AG10803 (cell line): ENCODE measurements around the gene NGFR.
"Not testable (repeated sequence)": the region's sequence is repeated elsewhere in the genome, so short reads cannot be mapped to it uniquely, and the experiment has no call there.

Experiments used
- DNase-seq: peaks from one replicate; pipeline ENCODE4 v3.0.0; 2010; ENCODE audit warnings: low read depth
- H3K4me3 ChIP-seq: 2 replicates; pipeline ENCODE4 v1.5.1; 2011; ENCODE audit warnings: mild to moderate bottlenecking, low read length, control low read depth
- CTCF ChIP-seq: conservative IDR thresholded peaks from 2 replicates; pipeline ENCODE4 v1.5.1; 2011; ENCODE audit warnings: mild to moderate bottlenecking, low read length, control low read depth, inconsistent platforms

NGFR gene

GRCh38 chr17:49496867-49497147 is 1.7 kb downstream of the NGFR start:
- TF ChIP-seq CTCF = no peak
- H3K4me3 ChIP-seq = no peak overlapping the region; the same call in 1 of the 2 replicates
- DNase-seq = no peak

GRCh38 chr17:49497148-49498028 is 2.3 kb downstream of the NGFR start:
- no peak overlapping the region for H3K4me3 ChIP-seq
- no peak for DNase-seq
- TF ChIP-seq CTCF = no peak

GRCh38 chr17:49498029-49498615 is 3.0 kb downstream of the NGFR start:
- H3K4me3 ChIP-seq = no peak overlapping the region
- DNase-seq = no peak
- TF ChIP-seq CTCF = no peak

GRCh38 chr17:49501496-49501895 is 6.4 kb downstream of the NGFR start:
- no peak overlapping the region for H3K4me3 ChIP-seq
- TF ChIP-seq CTCF = no peak
- DNase-seq = no peak

GRCh38 chr17:49502254-49502653 is 7.2 kb downstream of the NGFR start:
- TF ChIP-seq CTCF = no peak
- H3K4me3 ChIP-seq = no peak overlapping the region
- no peak for DNase-seq

GRCh38 chr17:49502680-49503079 is 7.6 kb downstream of the NGFR start:
- H3K4me3 ChIP-seq, DNase-seq: not testable (repeated sequence)

GRCh38 chr17:49504369-49504768 is 9.3 kb downstream of the NGFR start:
- no peak overlapping the region for H3K4me3 ChIP-seq
- no peak for TF ChIP-seq CTCF
- no peak for DNase-seq
